ENCODE measurements around the gene RIMBP2. TPM values are rescaled to one million over a fixed set of nuclear protein-coding genes. Genes with fewer than 3 reads are reported as not detected.

Gene RIMBP2
- total RNA-seq, 1 experiment from 2014 or later, result 0.95 TPM

- H3K9me3 ChIP-seq (ENCODE audit: low read depth, low read length, poor library complexity, severe bottlenecking), result no peaks in the 10 kb centered on the region
- peaks cover 12% of the 10 kb centered on the region for H3K27me3 ChIP-seq (replicated peaks; ENCODE audit: insufficient read depth, low read depth, low read length, poor library complexity)
- no TSS peak for BruUV-seq (replicated peaks)
- no peak for TF ChIP-seq EZH2 (IDR thresholded peaks at IDR 0.05; ENCODE audit: borderline replicate concordance, low read depth, low read length, poor library complexity, severe bottlenecking)
- no peak for TF ChIP-seq CTCF (conservative IDR thresholded peaks at IDR 0.05; ENCODE audit: low read depth, low read length)
- H3K4me1 ChIP-seq (ENCODE audit: insufficient read depth, low read length, poor library complexity, severe bottlenecking), result no peaks in the 10 kb centered on the region
- DNase-seq (ENCODE audit: low spot score), result no peak
- ChIA-PET CTCF (no interaction called here), POLR2A (ENCODE audit: low non-redundant PET) (no interaction called here)
- H3K36me3 ChIP-seq (ENCODE audit: insufficient read depth, low read length, poor library complexity, severe bottlenecking), result no peaks in the 10 kb centered on the region
- intact Hi-C loops (cut with micrococcal nuclease; ENCODE audit: unreplicated experiment), result no loop called here
- H3K27ac ChIP-seq (ENCODE audit: low read depth, low read length, poor library complexity, severe bottlenecking), result no peak overlapping the region
- no peak overlapping the region for H3K4me3 ChIP-seq (ENCODE audit: low read depth, low read length, poor library complexity, severe bottlenecking)
These were observed 28.2 kb upstream of the RIMBP2 start for GRCh38 chr12:130744274-130744673.

- DNase-seq (ENCODE audit: low spot score), result no peak
- POLR2A ChIA-PET (ENCODE audit: low non-redundant PET), result no interaction called here
- Histone ChIP-seq H3K27ac (ENCODE audit: low read depth, low read length, poor library complexity, severe bottlenecking) (no peak overlapping the region), H3K9me3 (ENCODE audit: low read depth, low read length, poor library complexity, severe bottlenecking) (no peaks in the 10 kb centered on the region), H3K36me3 (ENCODE audit: insufficient read depth, low read length, poor library complexity, severe bottlenecking) (no peaks in the 10 kb centered on the region), H3K4me3 (ENCODE audit: low read depth, low read length, poor library complexity, severe bottlenecking) (no peak overlapping the region), H3K4me1 (ENCODE audit: insufficient read depth, low read length, poor library complexity, severe bottlenecking) (no peaks in the 10 kb centered on the region), H3K27me3 (replicated peaks; ENCODE audit: insufficient read depth, low read depth, low read length, poor library complexity) (peaks cover 12% of the 10 kb centered on the region)
- intact Hi-C loops (cut with micrococcal nuclease; ENCODE audit: unreplicated experiment), result no loop called here
- no TSS peak for BruUV-seq (replicated peaks)
- CTCF ChIA-PET, result no interaction called here
- TF ChIP-seq EZH2 (IDR thresholded peaks at IDR 0.05; ENCODE audit: borderline replicate concordance, low read depth, low read length, poor library complexity, severe bottlenecking) (no peak), CTCF (conservative IDR thresholded peaks at IDR 0.05; ENCODE audit: low read depth, low read length) (no peak)
These were observed 27.5 kb upstream of the RIMBP2 start for GRCh38 chr12:130743606-130744005.

- H3K27me3 ChIP-seq (replicated peaks; ENCODE audit: insufficient read depth, low read depth, low read length, poor library complexity), result peaks cover 13% of the 10 kb centered on the region
- ChIA-PET POLR2A (ENCODE audit: low non-redundant PET) (no interaction called here), CTCF (no interaction called here)
- no peak for DNase-seq (ENCODE audit: low spot score)
- no peaks in the 10 kb centered on the region for H3K36me3 ChIP-seq (ENCODE audit: insufficient read depth, low read length, poor library complexity, severe bottlenecking)
- no peak overlapping the region for H3K27ac ChIP-seq (ENCODE audit: low read depth, low read length, poor library complexity, severe bottlenecking)
- intact Hi-C loops (cut with micrococcal nuclease; ENCODE audit: unreplicated experiment), result no loop called here
- no peak for TF ChIP-seq CTCF (conservative IDR thresholded peaks at IDR 0.05; ENCODE audit: low read depth, low read length)
- TF ChIP-seq EZH2 (IDR thresholded peaks at IDR 0.05; ENCODE audit: borderline replicate concordance, low read depth, low read length, poor library complexity, severe bottlenecking), result no peak
- no TSS peak for BruUV-seq (replicated peaks)
- no peaks in the 10 kb centered on the region for H3K4me1 ChIP-seq (ENCODE audit: insufficient read depth, low read length, poor library complexity, severe bottlenecking)
- H3K9me3 ChIP-seq (ENCODE audit: low read depth, low read length, poor library complexity, severe bottlenecking), result no peaks in the 10 kb centered on the region
- H3K4me3 ChIP-seq (ENCODE audit: low read depth, low read length, poor library complexity, severe bottlenecking), result no peak overlapping the region
These were observed 27.1 kb upstream of the RIMBP2 start for GRCh38 chr12:130743176-130743575.
